NT2/D1 (cell line): ENCODE measurements around the gene RBP3.

Experiments
- SUZ12 ChIP-seq: IDR thresholded peaks from 2 replicates; pipeline ENCODE4 v1.6.1; 2011; ENCODE audit not compliant: insufficient read length, insufficient read depth; ENCODE audit errors: extremely low read depth
- YY1 ChIP-seq: IDR thresholded peaks from 2 replicates; pipeline ENCODE4 v1.6.1; 2011; ENCODE audit not compliant: insufficient read length, insufficient read depth

DNA sequence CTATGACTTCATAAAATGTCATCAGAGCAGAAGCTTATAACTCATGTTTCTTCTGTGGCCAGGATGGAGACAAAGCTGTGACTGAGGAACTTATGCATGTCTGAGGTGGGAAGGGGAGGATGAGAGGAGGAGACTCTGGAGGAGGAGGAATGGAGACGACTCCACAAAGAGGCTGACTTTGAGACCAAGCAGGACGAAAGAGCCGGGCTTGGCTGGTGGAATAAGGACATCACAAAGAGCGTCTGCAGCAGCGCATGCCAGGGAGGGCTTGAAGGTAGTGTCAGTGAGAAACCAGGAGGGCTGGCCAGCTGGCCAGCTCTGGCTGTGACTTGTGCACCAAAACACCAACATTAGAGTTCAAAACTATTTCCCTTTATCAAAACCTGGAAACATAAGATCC lies 32.0 kb upstream of the RBP3 start:
- TF ChIP-seq SUZ12 (no peak), YY1 (no peak)
